HG03575 (cell line): ENCODE data around the gene NDUFB4.

Source experiments
- ATAC-seq: cut with Tn5 transposase; IDR thresholded peaks from one replicate; pipeline ENCODE4 v1.9.1; 2021; ENCODE audit not compliant: unreplicated experiment, insufficient number of reproducible peaks, low FRiP score; ENCODE audit errors: extremely low read depth

NDUFB4 gene

GRCh38 chr3:120596116-120596852 is at the start of gene NDUFB4:
TSS of gene NDUFB4 (plus strand) at chr3:120596336. CDS start at chr3:120596360, 24 bp downstream.
- peak; percentile 97 for ATAC-seq

DNA sequence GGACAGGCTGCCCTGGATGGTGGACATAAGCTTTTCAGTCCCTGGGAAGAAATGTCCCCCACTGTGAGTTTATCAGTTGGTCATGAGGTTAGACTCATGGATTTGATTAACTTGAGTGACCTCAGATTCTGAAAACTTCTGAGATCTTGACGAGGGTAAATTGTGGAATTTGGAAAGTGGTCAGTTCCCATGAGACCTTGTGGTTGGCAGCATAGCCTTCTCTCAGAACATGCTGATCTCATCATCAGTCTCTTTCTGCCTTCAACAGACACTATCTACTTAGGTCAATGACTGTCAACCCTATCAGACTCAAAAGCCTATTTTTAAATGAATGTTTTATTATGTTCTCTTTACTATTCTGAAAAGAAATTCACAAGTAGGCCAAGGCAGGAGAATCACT is 45.6 kb upstream of the NDUFB4 start:
- no peak for ATAC-seq

DNA sequence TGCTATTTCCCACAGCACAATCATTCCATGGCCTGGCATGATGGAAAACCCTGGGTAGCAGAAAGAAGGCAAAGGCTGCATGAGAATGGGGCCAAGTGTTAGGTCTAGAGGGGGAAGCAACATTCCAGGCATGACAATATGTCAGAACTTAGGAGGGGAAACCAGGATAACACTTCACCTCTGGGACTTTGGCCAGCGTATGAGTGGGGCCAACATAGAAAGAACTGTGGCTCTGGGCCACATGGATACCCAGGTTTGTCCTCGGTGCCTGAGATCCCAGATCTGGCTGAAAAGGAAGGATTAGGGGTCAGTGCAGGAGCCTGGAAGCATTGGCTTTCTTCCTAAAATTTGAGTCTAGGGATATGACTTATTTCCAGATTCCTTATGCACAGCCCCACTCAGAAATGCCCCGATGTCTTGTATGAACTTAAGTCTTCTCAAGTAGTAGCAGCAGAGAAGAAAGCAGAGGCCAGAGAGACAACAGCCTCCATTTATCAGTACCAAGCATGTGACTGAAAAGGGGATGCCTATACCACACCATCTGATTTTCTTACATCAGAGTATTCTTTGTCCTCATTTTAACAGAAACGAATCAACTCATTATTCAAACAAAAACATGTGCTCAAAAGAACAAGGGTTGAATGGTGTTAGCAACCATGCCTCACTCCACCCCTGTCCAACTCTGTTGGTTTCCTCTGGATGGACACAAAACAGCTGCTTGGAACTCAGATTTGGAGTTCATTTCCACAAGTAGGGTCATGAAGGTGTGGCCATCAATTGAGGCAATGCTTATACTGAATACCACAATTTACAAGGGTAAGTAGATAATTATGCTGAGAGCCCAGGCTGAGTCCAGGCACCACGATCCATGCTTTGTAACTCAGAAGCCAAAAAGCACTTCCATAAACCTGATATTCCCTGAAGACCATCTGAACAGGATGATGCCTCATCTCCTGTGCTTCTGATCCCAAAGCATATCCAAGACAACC is 43.7 kb upstream of the NDUFB4 start:
- no peak for ATAC-seq

GRCh38 chr3:120554812-120555606 is 41.1 kb upstream of the NDUFB4 start:
- ATAC-seq: no peak

DNA sequence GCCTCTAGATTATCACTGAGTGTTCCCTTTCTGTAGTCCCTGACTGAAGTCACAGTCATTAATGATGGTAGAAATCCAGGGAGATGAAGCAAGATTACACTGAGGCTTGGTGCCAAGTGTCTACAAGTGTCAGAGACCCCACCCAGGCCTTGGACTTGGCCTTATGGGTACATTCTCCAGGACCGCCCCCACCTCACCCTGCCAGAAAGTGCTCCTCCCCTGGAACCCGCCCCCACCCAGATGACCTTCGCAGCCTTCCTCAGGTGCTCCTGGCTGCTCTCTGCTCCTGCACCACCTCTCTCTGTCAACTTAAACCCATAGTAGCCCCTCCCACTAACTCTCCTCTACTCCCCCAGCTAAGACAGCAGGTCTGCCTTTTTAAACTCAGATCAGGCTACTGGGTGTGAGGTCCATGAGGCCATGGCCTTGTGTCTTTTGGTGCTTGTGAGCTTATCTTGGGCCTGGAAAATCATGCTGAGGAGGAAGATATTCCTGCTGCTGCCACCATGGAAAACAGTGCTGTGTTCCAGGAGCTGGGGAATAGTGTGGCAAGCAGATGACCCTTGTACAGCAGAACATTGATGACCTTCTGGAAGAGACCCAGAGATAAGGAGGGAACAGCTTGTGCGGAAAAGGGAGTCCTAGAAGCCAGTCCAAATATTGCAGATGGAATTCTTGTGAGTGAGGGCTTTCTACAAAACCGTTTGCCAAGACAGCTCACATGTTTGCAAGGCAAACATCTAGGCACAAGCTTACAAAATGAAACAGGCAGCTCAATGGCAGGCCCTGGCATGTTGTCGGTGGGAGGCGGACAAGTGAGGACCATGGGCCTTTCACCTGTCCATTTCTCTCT is 40.3 kb upstream of the NDUFB4 start:
- no peak for ATAC-seq

GRCh38 chr3:120557115-120557514 is 39.0 kb upstream of the NDUFB4 start:
- no peak for ATAC-seq

DNA sequence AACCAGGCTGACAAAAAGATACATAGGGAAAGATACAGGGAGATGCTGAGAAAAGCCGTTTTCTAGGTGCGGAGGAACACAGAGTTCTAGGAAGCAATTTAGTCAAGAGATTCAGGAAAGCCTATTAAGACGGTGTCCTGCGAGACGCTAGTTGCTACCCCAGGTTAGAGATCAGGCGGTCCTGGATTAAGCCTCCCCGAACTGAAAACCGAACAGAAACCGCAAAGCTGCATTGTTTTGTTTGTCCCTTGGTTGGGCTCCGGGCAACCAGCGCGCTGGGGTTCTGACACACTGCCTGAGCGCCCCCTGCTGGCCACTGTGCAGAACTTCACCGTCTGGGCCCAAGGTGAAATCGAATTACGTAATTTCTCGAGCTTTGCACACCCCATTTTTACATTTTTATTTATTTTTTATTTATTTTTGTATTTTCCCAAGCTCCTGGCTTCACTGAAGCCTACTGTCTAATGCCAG is 37.3 kb upstream of the NDUFB4 start:
- ATAC-seq: peak; percentile 66

- peak; percentile 29 for ATAC-seq
These were observed 36.7 kb upstream of the NDUFB4 start for GRCh38 chr3:120559242-120560061.

DNA sequence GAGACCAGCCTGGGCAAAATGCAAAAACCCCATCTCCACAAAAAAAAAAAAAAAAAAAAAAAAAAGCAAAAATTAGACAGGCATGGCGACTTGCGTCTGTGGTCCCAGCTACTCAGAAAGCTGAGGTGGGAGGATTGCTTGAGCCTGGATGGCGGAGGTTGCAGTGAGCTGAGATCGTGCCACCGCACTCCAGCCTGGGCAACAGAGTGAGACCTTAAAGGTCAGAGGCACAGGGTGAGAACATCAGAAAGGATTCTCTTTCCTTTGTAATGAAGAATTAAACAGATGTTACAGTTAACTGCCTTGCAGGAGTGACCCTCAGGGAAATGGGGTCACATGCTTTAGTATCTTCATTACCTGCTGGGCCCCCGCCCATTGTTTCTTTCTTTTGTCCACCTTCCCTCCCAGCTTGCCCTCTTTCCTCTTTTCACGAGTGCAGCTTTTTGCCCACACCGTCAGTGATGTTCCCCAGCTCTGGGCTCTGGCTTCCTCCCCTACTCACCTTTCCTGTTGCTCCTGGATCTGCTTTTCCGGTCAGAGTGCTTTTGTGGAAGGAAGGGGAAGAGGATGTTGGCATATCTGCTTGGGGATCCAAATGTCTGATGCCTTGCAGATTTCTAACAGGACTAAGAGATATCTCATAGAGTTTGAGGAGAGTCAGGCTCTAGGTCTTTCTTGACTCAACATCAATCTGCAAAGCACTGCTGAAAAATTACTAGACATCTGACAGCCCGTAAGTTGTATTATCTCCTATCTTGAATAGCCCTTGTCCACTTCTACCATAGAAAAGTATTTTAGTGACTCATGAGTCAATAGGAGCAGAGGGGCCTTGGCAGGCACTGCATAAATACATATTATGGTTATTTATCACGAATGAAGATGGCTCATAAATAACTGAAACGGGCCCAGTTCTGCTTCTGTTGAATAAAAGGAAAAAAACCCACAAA is 35.6 kb upstream of the NDUFB4 start:
- no peak for ATAC-seq

GRCh38 chr3:120561251-120562045 is 34.7 kb upstream of the NDUFB4 start:
- ATAC-seq: no peak

DNA sequence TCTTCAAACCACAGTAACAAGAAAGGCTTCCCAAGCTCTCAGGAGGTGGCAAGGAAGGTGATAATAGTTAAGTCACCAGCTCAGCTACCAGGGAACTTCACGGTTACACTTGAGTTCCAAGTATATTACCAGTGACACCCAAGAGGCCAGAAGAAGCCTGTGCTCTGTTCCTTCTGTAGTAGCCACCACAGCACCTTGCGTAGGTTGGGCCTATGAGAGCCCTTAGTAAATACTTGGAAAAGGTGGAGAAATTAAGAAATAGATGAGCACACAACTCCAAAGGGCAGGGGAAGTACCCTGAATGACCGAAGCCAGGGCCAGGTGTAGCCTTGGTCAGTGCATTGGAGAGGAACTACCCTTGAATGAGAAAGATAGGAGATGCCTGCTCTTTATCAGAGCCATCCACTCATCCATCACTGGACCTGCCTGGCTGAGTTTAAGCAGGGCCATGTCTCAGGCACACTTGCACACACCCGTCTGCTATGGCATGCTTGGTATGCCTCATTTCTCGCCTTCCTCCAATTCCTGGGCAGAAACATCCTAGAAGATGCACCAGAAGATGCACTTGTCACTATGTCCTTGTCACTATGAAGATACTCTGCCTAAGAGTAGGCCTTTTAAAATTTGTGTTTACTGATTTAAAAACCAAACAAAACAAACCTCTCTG is 32.6 kb upstream of the NDUFB4 start:
- no peak for ATAC-seq

- ATAC-seq: no peak
These were observed 29.7 kb upstream of the NDUFB4 start for GRCh38 chr3:120566243-120566975.

DNA sequence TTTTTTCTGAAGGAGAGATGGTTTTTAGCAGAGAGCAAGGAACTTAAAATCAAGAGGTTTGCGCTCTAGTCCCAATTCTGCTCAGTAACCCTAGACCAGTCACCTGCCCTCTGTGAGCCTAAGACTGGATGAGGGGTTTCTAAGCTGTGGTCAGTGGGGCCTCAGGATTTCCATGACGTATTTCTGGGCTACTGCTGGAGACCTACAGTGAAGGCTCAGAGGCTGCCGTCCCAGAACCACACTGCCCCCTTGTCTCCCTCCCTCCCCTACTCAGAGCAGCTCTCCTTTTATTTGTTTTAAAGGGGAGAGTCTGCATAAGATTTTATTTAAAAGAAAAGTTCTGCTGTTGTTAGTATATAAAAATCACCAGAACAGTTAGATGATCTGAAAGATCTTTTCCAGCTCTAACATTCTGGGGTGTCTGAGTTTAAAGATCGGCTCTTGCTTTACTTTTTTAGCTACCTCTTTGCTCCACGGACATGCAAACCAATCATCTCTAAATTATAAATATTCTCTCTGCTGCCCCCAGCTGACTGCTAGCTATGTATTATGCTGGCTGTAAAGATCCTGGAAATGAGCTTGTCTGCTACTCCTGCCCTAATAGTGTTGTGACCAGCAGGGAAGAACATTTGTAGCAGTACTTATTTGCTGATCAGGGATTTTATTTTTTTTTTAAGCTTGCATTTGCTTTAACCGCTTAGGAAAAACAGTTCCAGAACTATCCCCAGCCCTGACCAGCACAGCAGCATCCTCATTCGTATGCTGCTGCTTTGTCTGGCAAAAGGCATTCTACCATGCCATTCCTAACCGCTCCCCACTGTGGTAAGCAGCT is 28.6 kb upstream of the NDUFB4 start:
- ATAC-seq: no peak

GRCh38 chr3:120568202-120568531 is 28.0 kb upstream of the NDUFB4 start:
- ATAC-seq: no peak
